Stimulated activated CD4-positive, alpha-beta T cell treated with anti-CD3 and anti-CD28 coated beads, Interleukin-2, amount 100 ng/mL, for 24 hours (primary cell): ENCODE data around the gene MRPL20.
"Not testable (repeated sequence)": the region's sequence is repeated elsewhere in the genome, so short reads cannot be mapped to it uniquely, and the experiment has no call there.

Experiments used
- DNase-seq, 2 donors: peaks; one replicate each; pipeline ENCODE4 v3.0.0-alpha.2; 2020

MRPL20 gene

GRCh38 chr1:1403653-1404052 lies 3.4 kb downstream of the MRPL20 start:
- DNase-seq = no peak

GRCh38 chr1:1402901-1403392 lies 4.1 kb downstream of the MRPL20 start:
- not testable (repeated sequence) for DNase-seq

- DNase-seq = peak; percentile 54 to 59
Measured at GRCh38 chr1:1402072-1402900, 4.8 kb downstream of the MRPL20 start.

GRCh38 chr1:1401457-1402010 lies 5.6 kb downstream of the MRPL20 start:
- DNase-seq = no peak

DNA sequence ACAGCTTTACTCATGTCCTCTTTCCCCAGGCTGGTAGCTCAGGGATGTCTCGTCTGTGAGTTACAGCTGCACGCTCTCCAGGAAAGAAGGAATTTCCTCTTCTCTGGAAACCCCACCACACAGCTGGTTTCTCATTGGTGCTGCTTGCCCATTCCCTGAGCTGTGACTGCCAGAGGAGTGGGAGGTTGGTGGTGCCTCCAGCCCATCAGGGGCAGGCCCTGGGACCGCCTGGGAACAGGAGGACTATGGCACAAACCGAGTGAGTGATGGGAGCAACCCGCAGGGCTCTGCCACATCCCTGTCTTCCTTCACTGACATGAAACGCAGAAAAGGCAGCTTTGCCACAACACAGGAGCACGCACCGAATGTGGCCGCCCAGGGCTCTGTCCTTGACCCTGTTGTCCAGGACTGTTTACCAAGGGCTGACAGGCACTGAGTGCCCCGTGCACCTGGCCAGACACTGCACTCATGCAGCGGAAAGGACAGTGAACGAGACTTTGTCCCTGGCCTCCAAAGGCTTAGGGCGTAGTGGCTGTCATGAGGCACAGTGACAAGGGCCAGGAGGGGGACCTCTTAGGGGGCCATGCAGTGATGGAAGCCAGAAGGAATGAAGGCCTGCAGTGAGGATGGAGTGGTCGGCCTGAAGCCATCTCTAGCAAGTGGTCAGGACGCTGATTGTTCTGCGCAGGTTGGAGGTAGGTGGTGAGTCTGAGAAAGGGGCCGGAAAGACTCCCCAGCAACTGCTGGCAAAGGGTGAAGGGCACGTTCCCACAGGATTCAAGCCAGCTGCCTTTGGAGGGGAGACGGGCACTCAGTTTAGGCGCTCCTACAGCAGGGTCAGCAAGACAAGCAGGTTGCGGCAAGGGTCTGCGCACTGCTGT lies 6.3 kb downstream of the MRPL20 start:
- DNase-seq = no peak

- DNase-seq = peak in 1 of 2 donors; percentile 47
Measured at GRCh38 chr1:1399872-1400575, 7.1 kb downstream of the MRPL20 start.

GRCh38 chr1:1399187-1399871 lies 7.8 kb downstream of the MRPL20 start, which contains the start of gene CCNL2:
Gene CCNL2, minus strand, starts transcription at chr1:1399335. Its CDS starts 29 bp downstream, at chr1:1399306.
- DNase-seq = peak; percentile 99 to 100

- peak in 1 of 2 donors; percentile 33 for DNase-seq
Measured at GRCh38 chr1:1398677-1399186, 8.4 kb downstream of the MRPL20 start.

DNA sequence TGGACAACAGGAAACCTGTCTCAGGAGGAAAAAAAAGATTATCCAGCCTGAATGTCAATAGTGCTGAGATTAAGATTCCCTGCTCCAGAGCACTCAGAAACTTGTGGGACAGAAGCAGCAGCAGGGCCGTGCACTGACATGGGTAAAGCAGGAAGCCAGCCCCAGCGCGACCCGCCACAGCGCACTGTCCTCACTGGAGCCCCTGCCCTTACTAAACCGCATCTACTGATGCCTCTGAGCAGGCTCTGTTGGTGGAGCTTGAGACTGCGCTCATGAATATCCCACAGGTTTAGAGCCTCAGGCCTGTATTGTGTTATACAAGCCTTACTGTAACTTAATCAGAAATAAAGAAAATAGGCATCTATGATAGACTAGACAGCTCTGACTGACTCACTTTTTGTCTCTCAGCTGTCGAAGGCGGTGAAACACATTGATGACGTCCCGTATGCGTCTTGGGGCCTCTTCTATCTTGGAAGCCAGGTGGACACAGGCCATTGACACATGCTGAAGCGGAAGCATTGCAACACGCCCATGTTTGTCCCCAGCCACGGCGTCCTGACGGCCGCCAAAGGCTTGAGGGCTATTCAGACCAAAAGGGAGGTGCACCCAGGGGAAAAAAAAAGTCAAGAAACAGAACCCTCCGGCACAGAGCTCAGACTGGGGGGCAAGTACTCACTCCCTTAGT lies 9.1 kb downstream of the MRPL20 start:
- no peak for DNase-seq

DNA sequence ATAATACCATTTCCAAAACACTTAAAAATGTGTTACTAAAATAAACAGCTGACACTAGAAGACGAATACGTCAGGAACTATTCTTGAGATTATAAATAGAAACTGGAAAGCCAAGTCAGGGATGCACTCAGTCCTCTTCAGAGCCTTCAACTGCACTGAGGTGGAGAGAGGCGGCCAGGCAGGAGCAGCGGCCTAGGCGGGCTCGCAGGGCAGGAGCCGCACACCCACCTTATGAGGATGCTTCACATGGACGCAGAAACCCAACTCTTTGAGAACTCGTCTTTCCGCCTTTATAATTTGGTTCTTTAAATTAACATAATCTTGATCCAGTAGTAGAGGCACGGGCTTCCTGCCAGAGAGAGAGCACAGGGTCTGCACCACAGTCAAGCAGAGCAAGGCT lies 11.9 kb downstream of the MRPL20 start:
- DNase-seq = no peak

DNA sequence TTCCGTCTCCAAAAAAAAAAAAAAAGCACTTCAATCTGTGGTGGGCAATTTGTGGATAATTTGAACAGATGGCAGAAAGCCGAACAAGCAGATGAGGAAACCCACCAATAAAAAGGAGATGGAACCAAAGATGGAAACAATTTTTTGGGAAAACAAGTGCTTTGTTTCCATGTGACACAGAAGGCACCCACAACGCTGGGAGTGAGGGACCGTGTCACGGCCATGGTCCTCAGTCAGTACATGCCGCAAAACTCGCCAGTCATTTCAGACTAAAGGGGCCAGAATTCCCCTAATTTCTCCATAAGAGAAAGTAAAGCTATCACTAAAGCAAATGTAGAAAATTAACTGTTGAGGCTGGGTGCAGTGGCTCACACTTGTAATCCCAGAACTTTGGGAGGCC lies 13.0 kb downstream of the MRPL20 start:
- DNase-seq = no peak

DNA sequence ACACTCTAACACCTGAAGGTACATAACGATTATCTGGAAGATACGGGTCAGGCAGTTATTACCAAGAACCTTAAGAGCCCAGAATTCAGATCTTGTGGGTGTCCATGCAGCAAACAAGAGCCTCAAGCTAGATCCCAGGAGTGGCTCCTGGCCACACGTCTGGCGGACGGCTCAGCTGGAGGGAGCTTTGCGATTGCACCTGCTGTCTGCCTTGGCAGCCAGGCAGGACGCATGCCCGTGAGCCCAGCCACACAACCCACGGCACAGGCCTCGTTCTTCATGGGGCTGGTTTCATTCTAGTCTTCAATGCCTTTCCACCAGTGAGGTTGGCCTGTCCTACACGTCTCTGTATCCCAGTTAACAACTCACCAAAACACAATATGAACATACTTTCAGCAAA lies 13.7 kb downstream of the MRPL20 start:
- DNase-seq = no peak

DNA sequence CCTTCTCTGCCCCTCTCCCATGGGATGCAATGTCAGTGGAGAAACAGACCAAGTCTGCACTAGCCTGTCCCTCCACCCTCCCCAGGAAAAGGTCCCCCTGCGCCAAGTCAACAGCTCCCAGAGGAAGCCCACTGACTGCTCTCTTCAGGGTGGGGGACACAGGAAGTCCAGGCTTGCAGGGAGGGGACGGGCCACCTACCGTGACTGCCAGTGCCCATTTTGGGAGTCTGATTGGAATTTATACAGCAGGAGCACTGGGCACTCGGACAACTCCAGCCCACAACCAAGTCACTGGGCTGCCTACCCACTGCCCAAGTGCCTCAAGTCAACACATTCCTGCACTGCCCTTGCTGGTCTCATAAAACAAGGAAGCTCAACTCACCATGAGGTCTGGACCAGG lies 14.1 kb downstream of the MRPL20 start:
- DNase-seq = no peak

DNA sequence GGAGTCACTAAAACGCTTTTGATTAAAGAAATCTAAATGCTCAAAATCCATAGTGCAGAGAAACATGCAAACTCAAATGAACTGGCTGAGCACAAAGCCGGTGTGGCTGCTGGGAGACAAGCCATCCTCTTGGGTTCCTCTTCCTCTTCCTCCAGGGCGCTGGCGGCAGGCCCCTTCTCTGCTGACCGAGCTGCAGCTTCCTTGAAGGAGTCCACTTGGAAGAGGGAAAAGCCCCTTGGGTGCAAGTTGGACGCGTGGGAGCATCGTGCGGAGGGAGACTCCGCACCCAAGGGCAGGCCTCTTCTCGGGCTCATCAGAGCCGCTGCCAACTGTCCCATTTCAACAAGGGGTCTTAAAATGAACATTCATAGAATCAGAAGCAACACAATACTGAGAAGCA lies 15.9 kb downstream of the MRPL20 start:
- DNase-seq = no peak

- no peak for DNase-seq
Measured at GRCh38 chr1:1390675-1391074, 16.4 kb downstream of the MRPL20 start.

DNA sequence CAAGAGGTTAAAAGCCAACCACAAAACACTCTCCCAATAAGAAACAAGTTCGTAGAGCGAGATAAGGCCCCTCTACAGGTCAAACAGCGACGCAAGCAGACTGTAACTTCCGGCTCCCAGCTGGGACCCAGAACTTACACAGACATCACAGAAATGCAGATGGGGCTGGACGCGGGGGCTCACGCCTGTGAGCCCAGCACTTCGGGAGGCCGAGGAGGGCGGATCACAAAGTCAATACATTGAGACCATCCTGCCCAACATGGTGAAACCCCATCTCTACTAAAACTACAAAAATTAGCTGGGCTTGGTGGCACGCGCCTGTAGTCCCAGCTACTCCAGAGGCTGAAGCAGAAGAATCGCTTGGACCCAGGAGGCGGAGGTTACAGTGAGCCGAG lies 19.0 kb downstream of the MRPL20 start:
- DNase-seq = no peak

- no peak for DNase-seq
Measured at GRCh38 chr1:1387098-1388077, 19.7 kb downstream of the MRPL20 start.

- no peak for DNase-seq
Measured at GRCh38 chr1:1385931-1386330, 21.2 kb downstream of the MRPL20 start.

- DNase-seq = not testable (repeated sequence)
Measured at GRCh38 chr1:1385339-1385738, 21.8 kb downstream of the MRPL20 start.

- DNase-seq = no peak
Measured at GRCh38 chr1:1381294-1381693, 25.8 kb downstream of the MRPL20 start.
